WTC11 (cell line): ENCODE data around the gene MAPK12. TPM values are rescaled to one million over a fixed set of nuclear protein-coding genes. Genes with fewer than 3 reads are reported as not detected.

Experiments
- ATAC-seq: fragments of 200-7000 bp; cut with Tn5 transposase; 2 replicates; pipeline ENCODE4 v1.10.0; 2021; ENCODE audit warnings: mild to moderate bottlenecking, moderate library complexity
- CTCF ChIA-PET: fragments of 300-600 bp; sonication (Branson Sonifier 250); formaldehyde crosslinking; loops from one replicate; lab custom pipeline; 2021; ENCODE audit warnings: antibody characterized with exemption; lab: Charles Lee
- POLR2A ChIA-PET: fragments of 350-600 bp; sonication (Branson Sonifier 250); formaldehyde crosslinking; loops from one replicate; lab custom pipeline; 2021; ENCODE audit warnings: antibody characterized with exemption; lab: Charles Lee
- DNase-seq: peaks from one replicate; pipeline ENCODE4 v3.0.0; 2021; ENCODE audit warnings: low spot score
- H3K27ac Mint-ChIP-seq: 2 replicates; pipeline ENCODE4 v1.8.0; 2021; ENCODE audit warnings: mixed read lengths
- H3K27me3 Mint-ChIP-seq: 2 replicates; pipeline ENCODE4 v1.8.0; 2021; ENCODE audit warnings: low read depth, mild to moderate bottlenecking, moderate library complexity, mixed read lengths
- H3K36me3 Mint-ChIP-seq: 2 replicates; pipeline ENCODE4 v1.8.0; 2021; ENCODE audit warnings: mixed read lengths
- H3K4me1 Mint-ChIP-seq: 2 replicates; pipeline ENCODE4 v1.8.0; 2022; ENCODE audit warnings: mixed read lengths
- H3K4me3 Mint-ChIP-seq: 2 replicates; pipeline ENCODE4 v1.8.0; 2021; ENCODE audit warnings: mild to moderate bottlenecking, moderate library complexity, mixed read lengths
- H3K9me3 Mint-ChIP-seq: 2 replicates; pipeline ENCODE4 v1.8.0; 2021; ENCODE audit warnings: mixed read lengths
- CREM ChIP-seq: sonication (generic); formaldehyde crosslinking; IDR thresholded peaks from 2 replicates; pipeline ENCODE4 v1.8.1; 2022; ENCODE audit warnings: mild to moderate bottlenecking, missing genetic modification reagents, moderate library complexity
- CTCF ChIP-seq: fragments of 200-600 bp; IDR thresholded peaks from 2 replicates; pipeline ENCODE4 v1.8.0; 2022; ENCODE audit warnings: antibody characterized with exemption
- EMX1 ChIP-seq: fragments of 250-450 bp; sonication (Bioruptor Pico); IDR thresholded peaks from 2 replicates; pipeline ENCODE4 v1.8.0; 2021; ENCODE audit warnings: mild to moderate bottlenecking
- FOXP1 ChIP-seq: sonication (generic); formaldehyde crosslinking; IDR thresholded peaks from 2 replicates; pipeline ENCODE4 v1.8.0; 2022; ENCODE audit warnings: missing genetic modification reagents, mild to moderate bottlenecking, moderate library complexity, borderline replicate concordance
- GRHL2 ChIP-seq: fragments of 250-450 bp; sonication (Bioruptor Pico); IDR thresholded peaks from 2 replicates; pipeline ENCODE4 v1.8.0; 2022; ENCODE audit warnings: mild to moderate bottlenecking, moderate library complexity; ENCODE audit not compliant: insufficient replicate concordance, severe bottlenecking
- JUN ChIP-seq: sonication (generic); formaldehyde crosslinking; IDR thresholded peaks from 2 replicates; pipeline ENCODE4 v1.8.0; 2023; ENCODE audit warnings: mild to moderate bottlenecking, missing genetic modification reagents
- KAT7 ChIP-seq: sonication (generic); formaldehyde crosslinking; IDR thresholded peaks from 2 replicates; pipeline ENCODE4 v1.8.1; 2023; ENCODE audit warnings: missing genetic modification reagents, mild to moderate bottlenecking, borderline replicate concordance
- MYBL2 ChIP-seq: sonication (generic); formaldehyde crosslinking; IDR thresholded peaks from 2 replicates; pipeline ENCODE4 v1.8.1; 2023; ENCODE audit warnings: mild to moderate bottlenecking, moderate library complexity, missing genetic modification reagents
- OVOL2 ChIP-seq: fragments of 250-450 bp; sonication (Bioruptor Pico); IDR thresholded peaks from 2 replicates; pipeline ENCODE4 v1.9.0; 2021; ENCODE audit warnings: mild to moderate bottlenecking, borderline replicate concordance
- SMAD3 ChIP-seq: sonication (generic); formaldehyde crosslinking; IDR thresholded peaks from 2 replicates; pipeline ENCODE4 v1.8.0; 2022; ENCODE audit warnings: missing genetic modification reagents, mild to moderate bottlenecking, borderline replicate concordance
- TEAD1 ChIP-seq: sonication (generic); formaldehyde crosslinking; IDR thresholded peaks from 2 replicates; pipeline ENCODE4 v1.8.0; 2022; ENCODE audit warnings: mild to moderate bottlenecking, missing genetic modification reagents
- ZNF121 ChIP-seq: sonication (generic); formaldehyde crosslinking; IDR thresholded peaks from 2 replicates; pipeline ENCODE4 v1.8.0; 2023; ENCODE audit warnings: missing genetic modification reagents
- ZNF138 ChIP-seq: sonication (generic); formaldehyde crosslinking; conservative IDR thresholded peaks from 2 replicates; pipeline ENCODE4 v1.8.1; 2022; ENCODE audit warnings: mild to moderate bottlenecking, moderate library complexity, missing genetic modification reagents
- ZNF263 ChIP-seq: sonication (generic); formaldehyde crosslinking; IDR thresholded peaks from 2 replicates; pipeline ENCODE4 v1.8.1; 2022; ENCODE audit warnings: low read depth, mild to moderate bottlenecking, moderate library complexity, missing genetic modification reagents
- ZNF671 ChIP-seq: fragments of 250-450 bp; sonication (Bioruptor Pico); IDR thresholded peaks from 2 replicates; pipeline ENCODE4 v1.8.0; 2021; ENCODE audit warnings: mild to moderate bottlenecking
- ZSCAN18 ChIP-seq: fragments of 250-450 bp; sonication (Bioruptor Pico); IDR thresholded peaks from 2 replicates; pipeline ENCODE4 v2.1.2; 2022; ENCODE audit warnings: mild to moderate bottlenecking, moderate library complexity
- total RNA-seq: library from RNA; stranded (reverse); gene quantifications from 3 replicates; pipeline ENCODE4 v1.2.3, GENCODE V29; 2021
- TF ChIP-seq, protein P1 (sequence below): sonication (generic); formaldehyde crosslinking; IDR thresholded peaks from 2 replicates; pipeline ENCODE4 v1.8.1; 2023; ENCODE audit warnings: mild to moderate bottlenecking, missing genetic modification reagents
- TF ChIP-seq, protein P2 (sequence below): sonication (generic); formaldehyde crosslinking; conservative IDR thresholded peaks from 2 replicates; pipeline ENCODE4 v1.8.1; 2023; ENCODE audit warnings: mild to moderate bottlenecking, low read depth, missing genetic modification reagents, moderate library complexity
- TF ChIP-seq, protein P3 (sequence below): fragments of 250-450 bp; sonication (Bioruptor Pico); IDR thresholded peaks from 2 replicates; pipeline ENCODE4 v1.9.0; 2021; ENCODE audit warnings: mild to moderate bottlenecking
- TF ChIP-seq, protein P4 (sequence below): sonication (generic); formaldehyde crosslinking; IDR thresholded peaks from 2 replicates; pipeline ENCODE4 v1.8.1; 2022; ENCODE audit warnings: mild to moderate bottlenecking, moderate library complexity, missing genetic modification reagents

MAPK12 gene
- total RNA-seq, 1 experiment from 2014 or later: 31.0 TPM

DNA sequence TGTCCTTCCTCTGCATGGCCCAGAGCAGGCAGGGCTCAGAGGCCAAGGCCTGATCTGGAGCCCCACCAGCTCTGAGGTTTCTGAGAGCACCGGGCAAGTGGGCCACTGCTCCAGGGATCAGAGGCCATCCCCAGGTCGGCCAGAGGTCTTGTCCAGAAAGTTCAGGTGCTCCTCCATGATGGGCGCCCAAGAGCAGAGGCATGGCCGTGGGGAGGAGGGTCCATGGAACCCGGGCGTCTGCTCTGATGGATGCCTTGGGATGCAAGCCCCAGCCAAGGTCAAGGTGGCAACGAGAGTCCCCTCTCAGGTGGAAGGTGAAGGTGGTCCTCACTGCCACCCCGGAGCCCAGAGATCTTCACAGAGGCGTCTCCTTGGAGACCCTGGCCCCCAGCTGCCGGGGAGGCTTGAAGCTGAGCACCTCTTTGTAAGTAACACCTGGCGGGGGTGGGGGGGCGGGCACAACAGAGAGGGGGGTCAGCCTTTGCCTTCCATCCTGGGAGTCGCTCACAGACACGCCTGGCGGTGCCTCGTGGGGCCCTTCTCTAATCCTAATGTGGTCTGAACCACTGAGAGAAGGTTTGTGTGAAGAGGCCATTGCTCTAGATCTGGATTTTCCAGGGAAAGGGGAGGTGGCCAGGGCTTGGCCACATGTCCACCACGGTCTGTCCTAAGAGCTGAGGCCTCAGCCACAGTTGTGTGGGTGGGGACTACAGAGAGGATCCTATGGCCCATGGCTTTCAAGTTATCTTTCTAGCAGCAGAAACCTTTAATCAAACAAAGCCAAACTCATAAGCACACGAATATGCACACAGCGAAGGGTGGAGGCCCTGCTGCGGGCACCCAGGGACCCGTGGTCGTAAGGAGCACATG lies 8.2 kb downstream of the MAPK12 start:
- ChIA-PET CTCF (interaction anchor here (0.6 to 3.4 kb wide), 17 partner anchors 9 to 272 kb away, joined by 3 to 22 read pairs (median 4); partner anchors contain the start of genes DENND6B, MAPK12 and SCO2), POLR2A (interaction anchor here (1.0 kb wide), 1 partner anchor 14 kb away, joined by 4 read pairs; no protein-coding TSS in a partner anchor)
- Mint-ChIP-seq H3K36me3 (no peaks in the 10 kb centered on the region), H3K4me1 (peaks cover 4% of the 10 kb centered on the region; the same call in 1 of the 2 replicates), H3K27me3 (no peaks in the 10 kb centered on the region; the same call in 1 of the 2 replicates), H3K9me3 (no peaks in the 10 kb centered on the region), H3K27ac (no peak overlapping the region), H3K4me3 (no peak overlapping the region)
- DNase-seq (no peak), ATAC-seq (no peak)
- TF ChIP-seq ZNF671 (CRISPR knock-in tag): no peak
- TF ChIP-seq KAT7 (CRISPR knock-in tag): no peak
- no peak for TF ChIP-seq EMX1 (CRISPR knock-in tag)
- no peak for TF ChIP-seq TEAD1 (CRISPR knock-in tag)
- no peak for TF ChIP-seq ZNF263 (CRISPR knock-in tag)

DNA sequence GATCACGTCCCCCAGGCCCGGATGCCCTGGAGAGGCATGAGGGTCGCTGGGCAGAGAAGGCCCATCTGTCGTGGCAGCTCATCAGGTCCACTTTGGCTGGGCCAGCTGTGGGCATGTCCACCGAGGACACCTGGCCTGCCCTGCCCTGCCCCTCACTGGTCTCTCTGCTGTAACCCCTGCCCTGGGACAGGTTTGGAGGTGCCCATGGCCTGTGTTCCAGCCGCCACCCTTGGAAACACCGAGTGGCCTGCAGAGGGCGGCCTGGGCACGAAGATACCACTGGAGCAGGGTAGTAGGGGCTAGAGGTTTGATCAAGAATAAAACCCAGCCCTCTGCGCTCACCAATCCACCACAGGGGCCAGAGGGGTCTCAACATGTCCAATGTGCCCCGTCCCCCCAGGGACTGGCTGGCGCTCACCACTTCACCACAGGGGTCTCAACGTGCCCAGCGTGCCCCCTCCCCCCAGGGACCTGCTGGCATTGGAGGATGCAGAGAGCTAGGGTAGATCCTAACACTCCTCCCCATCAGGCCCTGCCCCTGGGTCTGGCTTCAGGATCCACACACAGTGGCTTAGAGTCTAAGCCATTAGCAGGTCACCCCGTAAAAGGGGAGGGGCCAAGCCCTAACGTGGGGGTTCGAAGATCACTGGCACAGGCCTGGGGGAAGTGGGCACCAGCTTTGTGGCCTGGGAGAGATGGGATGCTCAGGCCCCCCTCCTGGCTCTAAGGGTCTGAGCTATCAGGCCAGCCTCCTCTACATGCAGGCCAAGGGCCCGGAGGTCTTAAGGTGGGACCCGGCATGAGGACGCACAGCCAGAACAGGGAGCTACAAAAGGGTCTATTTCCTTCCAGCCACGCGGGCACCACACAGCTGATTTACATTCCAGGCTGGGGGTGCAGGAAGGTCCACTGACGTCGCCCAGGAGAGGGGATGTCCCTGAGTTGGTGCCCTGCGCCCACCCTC lies 9.1 kb downstream of the MAPK12 start:
- ChIA-PET CTCF (interaction anchor here (0.6 to 3.4 kb wide), 19 partner anchors 9 to 273 kb away, joined by 3 to 22 read pairs (median 5); partner anchors contain the start of genes DENND6B, MAPK12 and SCO2), POLR2A (interaction anchor here (1.0 to 1.9 kb wide), 2 partner anchors 15 to 20 kb away, joined by 4 to 7 read pairs; no protein-coding TSS in a partner anchor)
- ATAC-seq (peak; percentile 62), DNase-seq (peak; percentile 81)
- Mint-ChIP-seq H3K27ac (no peak overlapping the region), H3K36me3 (no peaks in the 10 kb centered on the region), H3K27me3 (no peaks in the 10 kb centered on the region; the same call in 1 of the 2 replicates), H3K9me3 (no peaks in the 10 kb centered on the region), H3K4me3 (peak overlapping the region; percentile 62), H3K4me1 (peaks cover 4% of the 10 kb centered on the region; the same call in 1 of the 2 replicates)
- TF ChIP-seq, protein P1, sequence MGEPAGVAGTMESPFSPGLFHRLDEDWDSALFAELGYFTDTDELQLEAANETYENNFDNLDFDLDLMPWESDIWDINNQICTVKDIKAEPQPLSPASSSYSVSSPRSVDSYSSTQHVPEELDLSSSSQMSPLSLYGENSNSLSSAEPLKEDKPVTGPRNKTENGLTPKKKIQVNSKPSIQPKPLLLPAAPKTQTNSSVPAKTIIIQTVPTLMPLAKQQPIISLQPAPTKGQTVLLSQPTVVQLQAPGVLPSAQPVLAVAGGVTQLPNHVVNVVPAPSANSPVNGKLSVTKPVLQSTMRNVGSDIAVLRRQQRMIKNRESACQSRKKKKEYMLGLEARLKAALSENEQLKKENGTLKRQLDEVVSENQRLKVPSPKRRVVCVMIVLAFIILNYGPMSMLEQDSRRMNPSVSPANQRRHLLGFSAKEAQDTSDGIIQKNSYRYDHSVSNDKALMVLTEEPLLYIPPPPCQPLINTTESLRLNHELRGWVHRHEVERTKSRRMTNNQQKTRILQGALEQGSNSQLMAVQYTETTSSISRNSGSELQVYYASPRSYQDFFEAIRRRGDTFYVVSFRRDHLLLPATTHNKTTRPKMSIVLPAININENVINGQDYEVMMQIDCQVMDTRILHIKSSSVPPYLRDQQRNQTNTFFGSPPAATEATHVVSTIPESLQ: no peak
- no peak for TF ChIP-seq GRHL2 (CRISPR knock-in tag)
- no peak for TF ChIP-seq ZSCAN18 (CRISPR knock-in tag)
- TF ChIP-seq, protein P2, sequence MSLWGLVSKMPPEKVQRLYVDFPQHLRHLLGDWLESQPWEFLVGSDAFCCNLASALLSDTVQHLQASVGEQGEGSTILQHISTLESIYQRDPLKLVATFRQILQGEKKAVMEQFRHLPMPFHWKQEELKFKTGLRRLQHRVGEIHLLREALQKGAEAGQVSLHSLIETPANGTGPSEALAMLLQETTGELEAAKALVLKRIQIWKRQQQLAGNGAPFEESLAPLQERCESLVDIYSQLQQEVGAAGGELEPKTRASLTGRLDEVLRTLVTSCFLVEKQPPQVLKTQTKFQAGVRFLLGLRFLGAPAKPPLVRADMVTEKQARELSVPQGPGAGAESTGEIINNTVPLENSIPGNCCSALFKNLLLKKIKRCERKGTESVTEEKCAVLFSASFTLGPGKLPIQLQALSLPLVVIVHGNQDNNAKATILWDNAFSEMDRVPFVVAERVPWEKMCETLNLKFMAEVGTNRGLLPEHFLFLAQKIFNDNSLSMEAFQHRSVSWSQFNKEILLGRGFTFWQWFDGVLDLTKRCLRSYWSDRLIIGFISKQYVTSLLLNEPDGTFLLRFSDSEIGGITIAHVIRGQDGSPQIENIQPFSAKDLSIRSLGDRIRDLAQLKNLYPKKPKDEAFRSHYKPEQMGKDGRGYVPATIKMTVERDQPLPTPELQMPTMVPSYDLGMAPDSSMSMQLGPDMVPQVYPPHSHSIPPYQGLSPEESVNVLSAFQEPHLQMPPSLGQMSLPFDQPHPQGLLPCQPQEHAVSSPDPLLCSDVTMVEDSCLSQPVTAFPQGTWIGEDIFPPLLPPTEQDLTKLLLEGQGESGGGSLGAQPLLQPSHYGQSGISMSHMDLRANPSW (CRISPR knock-in tag): no peak
- no peak for TF ChIP-seq MYBL2 (CRISPR knock-in tag)
- TF ChIP-seq SMAD3 (CRISPR knock-in tag): no peak
- TF ChIP-seq ZNF138 (CRISPR knock-in tag): no peak
- TF ChIP-seq, protein P3, sequence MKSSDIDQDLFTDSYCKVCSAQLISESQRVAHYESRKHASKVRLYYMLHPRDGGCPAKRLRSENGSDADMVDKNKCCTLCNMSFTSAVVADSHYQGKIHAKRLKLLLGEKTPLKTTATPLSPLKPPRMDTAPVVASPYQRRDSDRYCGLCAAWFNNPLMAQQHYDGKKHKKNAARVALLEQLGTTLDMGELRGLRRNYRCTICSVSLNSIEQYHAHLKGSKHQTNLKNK: no peak
- no peak for TF ChIP-seq CREM (CRISPR knock-in tag)
- no peak for TF ChIP-seq OVOL2 (CRISPR knock-in tag)
- TF ChIP-seq, protein P4, sequence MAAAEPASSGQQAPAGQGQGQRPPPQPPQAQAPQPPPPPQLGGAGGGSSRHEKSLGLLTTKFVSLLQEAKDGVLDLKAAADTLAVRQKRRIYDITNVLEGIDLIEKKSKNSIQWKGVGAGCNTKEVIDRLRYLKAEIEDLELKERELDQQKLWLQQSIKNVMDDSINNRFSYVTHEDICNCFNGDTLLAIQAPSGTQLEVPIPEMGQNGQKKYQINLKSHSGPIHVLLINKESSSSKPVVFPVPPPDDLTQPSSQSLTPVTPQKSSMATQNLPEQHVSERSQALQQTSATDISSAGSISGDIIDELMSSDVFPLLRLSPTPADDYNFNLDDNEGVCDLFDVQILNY (CRISPR knock-in tag): no peak
- no peak for TF ChIP-seq FOXP1 (CRISPR knock-in tag)
- TF ChIP-seq CTCF: peak; percentile 29; the same call in 1 of the 2 replicates
- peak; percentile 39; the same call in 1 of the 2 replicates for TF ChIP-seq ZNF121 (CRISPR knock-in tag)
- TF ChIP-seq JUN (CRISPR knock-in tag): no peak
